ENCODE results near the gene SLC5A5.

Gene SLC5A5

GRCh38 chr19:17926044-17926443, 54.3 kb downstream of the SLC5A5 start:
- no peak for DNase-seq

DNA sequence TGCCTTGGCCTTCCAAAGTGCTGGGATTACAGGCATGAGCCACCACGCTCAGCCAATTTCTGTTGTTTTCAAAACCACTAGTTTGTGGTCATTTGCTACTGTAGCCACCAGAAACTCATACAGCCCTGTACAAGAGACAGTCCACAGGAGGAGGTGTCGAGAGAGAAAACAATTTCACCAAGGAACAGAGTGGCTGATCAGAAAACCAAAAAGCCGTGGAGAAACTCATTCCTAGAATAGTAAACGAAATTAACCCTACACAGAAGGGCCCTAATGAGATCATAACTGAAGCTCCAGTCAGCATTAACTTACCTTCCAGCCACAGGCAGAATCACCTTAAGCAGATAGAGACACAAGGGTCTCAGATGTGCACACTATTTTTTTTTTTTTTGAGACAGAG, 57.3 kb downstream of the SLC5A5 start:
- DNase-seq = no peak

- DNase-seq = no peak
Observed at GRCh38 chr19:17931532-17932191, 59.9 kb downstream of the SLC5A5 start.

- peak; percentile 85 to 89 for DNase-seq
Observed at GRCh38 chr19:17932485-17933338, 61.0 kb downstream of the SLC5A5 start, which contains the start of gene CCDC124. TSS of gene CCDC124 (plus strand) at chr19:17933015. CDS start at chr19:17936421, 3,406 bp downstream.

- DNase-seq = no peak
Observed at GRCh38 chr19:17933414-17934129, 61.8 kb downstream of the SLC5A5 start.

DNA sequence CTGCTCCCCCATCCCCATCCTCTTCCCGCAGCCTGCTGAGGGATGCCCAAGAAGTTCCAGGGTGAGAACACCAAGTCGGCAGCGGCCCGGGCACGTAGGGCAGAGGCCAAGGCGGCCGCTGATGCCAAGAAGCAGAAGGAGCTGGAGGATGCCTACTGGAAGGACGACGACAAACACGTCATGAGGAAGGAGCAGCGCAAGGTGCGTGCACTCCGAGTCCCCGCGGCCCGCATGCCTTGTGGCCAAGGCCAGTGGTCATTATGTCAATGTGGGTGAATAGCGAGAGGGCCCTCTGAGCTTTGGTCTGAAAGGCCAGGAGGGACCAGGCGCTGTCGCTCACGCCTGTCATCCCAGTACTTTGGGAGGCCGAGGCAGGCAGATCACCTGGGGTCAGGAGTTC, 64.6 kb downstream of the SLC5A5 start:
- DNase-seq = no peak

DNA sequence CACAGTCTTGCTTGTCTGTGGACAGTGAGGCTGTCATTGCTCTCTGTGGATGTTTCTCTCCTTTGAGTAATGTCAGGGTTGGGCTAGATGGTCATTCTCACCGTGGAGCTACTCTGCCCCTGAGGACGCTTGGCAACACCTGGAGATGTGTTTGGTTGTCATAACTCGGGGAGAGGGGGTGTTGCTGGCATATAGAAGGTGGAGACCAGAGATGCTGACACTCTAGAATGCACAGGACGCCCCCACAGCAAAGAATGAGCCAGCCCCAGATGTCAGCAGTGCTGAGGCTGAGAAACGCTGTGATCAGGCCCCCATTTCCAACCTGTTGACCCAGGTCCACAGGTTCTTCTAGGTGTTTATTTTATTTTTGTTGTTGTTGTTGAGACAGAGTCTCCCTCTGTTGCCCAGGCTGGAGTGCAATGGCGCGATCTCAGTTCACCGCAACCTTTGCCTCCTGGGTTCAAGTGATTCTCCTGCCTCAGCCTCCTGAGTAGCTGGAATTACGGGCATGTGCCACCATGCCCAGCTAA, 65.7 kb downstream of the SLC5A5 start:
- DNase-seq = no peak

DNA sequence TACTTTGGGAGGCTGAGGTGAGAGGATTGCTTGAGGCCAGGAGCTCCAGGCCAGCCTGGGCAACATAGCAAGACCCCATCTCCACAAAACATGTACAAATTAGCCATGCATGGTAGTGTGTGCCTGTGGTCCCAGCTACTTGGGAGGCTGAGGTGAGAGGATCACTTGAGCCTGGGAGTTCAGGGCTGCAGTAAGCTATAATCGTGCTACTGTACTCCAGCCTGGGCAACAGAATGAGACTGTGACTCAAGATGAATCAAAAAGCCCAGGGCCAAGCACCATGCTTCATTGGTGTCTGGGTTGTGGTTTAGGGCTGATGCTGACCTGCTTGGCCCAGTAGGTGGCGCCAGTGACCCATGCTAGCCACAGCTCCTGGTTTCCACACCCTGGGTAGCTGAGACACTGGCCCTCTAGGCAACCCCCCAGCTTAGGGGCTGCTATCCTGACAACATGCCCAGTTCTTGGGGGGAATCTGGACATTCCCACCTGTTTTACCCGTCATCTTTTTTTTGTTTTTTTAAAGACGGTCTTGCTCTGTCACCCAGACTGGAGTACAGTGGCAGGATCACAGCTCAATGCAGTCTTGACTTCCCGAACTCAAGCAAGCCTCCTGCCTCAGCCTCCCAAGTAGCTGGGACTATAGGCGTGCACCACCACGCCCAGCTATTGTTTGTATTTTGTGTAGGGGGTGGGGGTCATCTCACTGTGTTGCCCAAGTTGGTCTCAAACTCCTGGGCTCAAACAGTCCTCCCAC, 66.5 kb downstream of the SLC5A5 start:
- DNase-seq = peak; percentile 23 to 48

DNA sequence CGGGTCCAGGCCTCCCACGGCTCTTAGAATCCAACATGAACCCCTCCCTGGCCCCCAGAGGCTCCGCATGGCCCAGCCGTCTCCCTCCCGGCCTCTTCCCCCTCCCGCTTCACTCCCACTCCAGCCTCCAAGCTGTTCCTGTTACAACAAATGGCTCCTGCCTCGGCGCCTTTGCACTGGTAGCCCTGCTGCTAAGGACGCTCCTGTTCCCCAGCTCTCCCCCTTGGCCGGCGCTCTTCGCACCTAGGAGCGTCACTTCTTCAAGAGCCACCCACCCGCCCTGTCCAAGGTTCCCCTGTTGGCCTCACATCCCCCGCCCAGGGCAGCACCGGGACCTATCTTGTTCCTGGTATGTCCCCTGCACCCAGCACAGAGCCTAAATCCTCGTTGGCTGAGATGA, 70.4 kb downstream of the SLC5A5 start:
- no peak for DNase-seq

DNA sequence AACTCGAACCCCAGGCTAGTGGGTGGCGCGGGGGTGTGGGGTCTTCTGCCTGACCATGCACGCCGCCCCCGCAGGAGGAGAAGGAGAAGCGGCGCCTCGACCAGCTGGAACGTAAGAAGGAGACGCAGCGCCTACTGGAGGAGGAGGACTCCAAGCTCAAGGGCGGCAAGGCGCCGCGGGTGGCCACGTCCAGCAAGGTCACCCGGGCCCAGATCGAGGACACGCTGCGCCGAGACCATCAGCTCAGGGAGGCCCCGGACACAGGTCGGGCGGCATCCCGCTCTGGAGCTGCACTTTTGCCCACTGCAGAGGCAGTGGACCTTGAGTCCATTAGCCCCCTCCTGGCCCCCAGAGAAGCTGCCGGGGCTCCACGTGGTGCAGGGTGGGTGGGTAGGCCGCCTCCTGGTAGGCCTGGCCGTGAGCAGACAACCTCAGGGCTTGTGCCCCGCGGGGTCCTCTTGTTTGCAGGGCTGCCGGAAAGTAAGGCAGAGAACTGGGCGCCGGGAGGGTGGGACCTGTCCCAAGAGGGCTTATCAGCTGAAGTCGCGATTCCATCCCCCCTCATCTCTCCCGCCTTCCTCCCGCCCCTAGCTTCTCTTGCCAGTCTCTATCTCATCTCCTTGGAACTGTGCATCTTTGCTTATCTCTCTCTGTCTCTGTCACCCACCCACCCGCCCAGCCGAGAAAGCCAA, 71.0 kb downstream of the SLC5A5 start:
- DNase-seq = no peak

DNA sequence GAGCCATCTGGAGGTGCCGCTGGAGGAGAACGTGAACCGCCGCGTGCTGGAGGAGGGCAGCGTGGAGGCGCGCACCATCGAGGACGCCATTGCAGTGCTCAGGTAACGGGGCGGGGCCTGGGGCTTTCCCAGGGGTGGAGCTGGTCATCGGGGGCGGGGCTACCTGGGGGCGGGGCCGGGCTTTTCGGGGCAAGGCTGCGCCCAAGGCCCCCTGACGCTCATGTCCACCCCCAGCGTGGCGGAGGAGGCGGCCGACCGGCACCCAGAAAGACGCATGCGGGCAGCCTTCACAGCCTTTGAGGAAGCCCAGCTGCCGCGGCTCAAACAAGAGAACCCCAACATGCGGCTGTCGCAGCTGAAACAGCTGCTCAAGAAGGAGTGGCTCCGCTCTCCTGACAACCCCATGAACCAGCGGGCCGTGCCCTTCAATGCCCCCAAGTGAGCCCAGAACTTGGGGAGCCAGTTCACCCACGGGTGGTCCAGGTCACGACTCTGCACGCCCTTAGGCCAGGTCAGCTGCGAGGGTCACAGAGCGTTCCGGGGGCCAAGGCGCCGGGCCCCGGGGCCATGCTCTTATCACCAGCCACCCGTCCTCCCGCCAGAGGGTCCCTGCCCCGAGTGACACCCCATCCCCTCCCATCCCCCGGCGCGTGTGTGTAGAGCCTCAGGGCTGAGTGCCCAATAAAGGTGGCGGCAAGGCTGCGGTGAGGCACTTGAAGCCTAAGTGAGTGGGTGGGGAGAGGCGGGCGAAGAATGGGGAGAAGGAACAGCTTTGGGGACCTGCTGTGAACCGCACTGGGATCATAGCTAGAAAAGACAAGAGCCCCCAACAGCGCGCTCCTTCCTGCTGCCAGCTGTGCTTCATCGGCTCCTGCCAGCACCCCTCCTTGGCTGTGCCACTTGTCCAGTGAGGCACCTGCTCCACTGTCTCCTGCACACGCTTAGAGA, 71.8 kb downstream of the SLC5A5 start:
- no peak for DNase-seq

DNA sequence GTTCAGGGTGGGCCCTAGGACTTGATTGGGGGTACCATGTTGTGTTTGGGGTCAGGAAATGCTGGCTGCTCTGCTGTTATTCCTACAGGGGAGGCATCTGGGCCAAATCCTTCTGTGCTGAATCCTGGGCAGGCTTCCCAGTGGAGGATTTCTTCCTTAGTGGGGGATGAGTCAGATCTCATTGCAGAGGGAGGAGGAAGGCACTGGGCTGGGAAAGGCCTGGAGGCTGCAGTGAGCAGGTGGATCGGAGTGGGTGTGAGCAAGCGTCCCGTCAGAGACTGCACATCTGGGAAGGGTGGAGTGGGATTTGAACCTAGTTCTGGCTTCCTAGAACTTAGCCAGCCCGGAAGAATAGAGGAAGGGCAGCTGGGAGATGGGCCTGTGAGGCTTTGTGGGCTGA, 72.6 kb downstream of the SLC5A5 start:
- no peak for DNase-seq

Measured in NCI-H2081 (cell line).